Stimulated activated CD4-positive, alpha-beta T cell treated with anti-CD3 and anti-CD28 coated beads, Interleukin-4, amount 100 ng/mL, for 1 hour (primary cell): ENCODE measurements around the gene MS4A4E.
"Not testable (repeated sequence)": the region's sequence is repeated elsewhere in the genome, so short reads cannot be mapped to it uniquely, and the experiment has no call there.

Experiments
- DNase-seq: peaks from one replicate; pipeline ENCODE4 v3.0.0-alpha.2; 2020

Gene MS4A4E

GRCh38 chr11:60221181-60221580 is 21.8 kb downstream of the MS4A4E start:
- DNase-seq = no peak

DNA sequence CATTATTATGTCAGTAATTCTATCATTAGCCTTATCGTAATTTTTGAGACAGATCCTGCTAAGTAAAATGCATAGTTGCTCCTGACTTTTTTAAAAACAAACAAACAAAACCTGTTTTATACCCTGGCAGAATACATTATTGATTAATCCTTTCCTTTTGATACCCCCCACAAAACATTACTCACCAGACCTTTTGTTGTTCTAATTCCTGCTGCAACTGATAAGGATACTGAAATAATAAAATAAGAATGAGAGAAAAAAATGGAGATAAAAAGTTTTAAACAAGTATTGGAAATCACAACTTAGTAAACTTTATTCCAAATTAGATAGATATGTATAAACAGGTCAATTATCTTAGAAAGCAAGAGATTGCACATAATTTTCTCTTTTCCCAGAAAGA is 28.6 kb downstream of the MS4A4E start:
- DNase-seq = no peak

GRCh38 chr11:60211206-60211605 is 31.7 kb downstream of the MS4A4E start:
- no peak for DNase-seq

- DNase-seq = no peak
These were observed 33.0 kb downstream of the MS4A4E start for GRCh38 chr11:60209977-60210376.

DNA sequence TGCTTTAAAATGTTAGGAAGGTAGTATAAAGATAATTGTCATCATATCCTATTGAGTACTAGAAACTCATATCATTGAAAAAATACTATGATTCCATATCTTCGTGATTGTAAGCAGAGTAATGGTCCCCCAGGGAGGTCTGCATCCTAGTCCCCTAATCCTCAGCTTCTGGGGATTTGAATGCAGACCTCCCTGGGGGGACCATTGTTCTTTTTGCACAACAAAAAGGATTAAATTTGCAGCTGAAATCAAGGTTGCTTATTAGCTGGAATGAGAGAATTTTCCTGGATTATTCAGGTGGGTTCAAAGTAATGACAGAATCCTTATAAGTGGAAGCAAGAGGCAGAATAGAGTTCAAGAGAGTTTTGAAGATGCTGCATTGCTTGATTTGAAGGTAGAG is 34.0 kb downstream of the MS4A4E start:
- DNase-seq = no peak

DNA sequence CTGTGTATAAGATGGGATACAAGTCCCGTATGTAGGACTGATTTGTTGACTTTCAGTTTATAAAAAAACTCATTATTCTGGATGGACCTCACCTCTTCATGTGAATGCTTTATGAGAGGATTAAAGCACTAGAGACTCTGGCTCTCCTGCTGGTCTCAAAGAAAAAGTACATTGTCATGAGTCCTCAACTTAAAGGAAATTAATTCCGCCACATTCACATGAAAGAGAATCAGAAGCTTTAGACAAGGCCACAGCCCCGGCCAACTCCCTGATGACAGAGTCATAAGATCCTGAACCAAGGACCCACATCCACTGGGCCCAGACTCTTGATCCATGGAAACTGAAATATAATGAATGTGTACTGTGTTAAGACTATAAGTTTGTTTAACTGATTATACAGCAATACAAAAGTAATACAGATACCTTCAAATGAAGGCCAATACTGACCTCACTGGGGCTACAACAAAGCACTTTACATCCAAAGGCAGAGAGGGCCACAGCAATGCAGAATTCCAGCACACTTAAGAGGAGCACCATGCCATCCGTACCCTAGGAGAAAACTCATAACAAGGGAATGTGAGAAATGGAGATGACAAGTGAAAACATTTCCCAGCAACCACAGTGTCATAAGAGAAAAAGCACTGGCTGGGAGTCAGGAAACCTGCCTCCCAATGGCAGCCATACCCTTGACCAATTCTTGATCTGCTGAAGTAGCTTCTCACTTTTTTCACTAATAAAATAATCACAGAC is 34.6 kb downstream of the MS4A4E start:
- no peak for DNase-seq

GRCh38 chr11:60206616-60207015 is 36.3 kb downstream of the MS4A4E start:
- DNase-seq = no peak

GRCh38 chr11:60204922-60205321 is 38.0 kb downstream of the MS4A4E start:
- no peak for DNase-seq

- not testable (repeated sequence) for DNase-seq
These were observed 41.6 kb downstream of the MS4A4E start for GRCh38 chr11:60201334-60201733.

GRCh38 chr11:60197442-60197841 is 45.5 kb downstream of the MS4A4E start:
- no peak for DNase-seq

- DNase-seq = no peak
These were observed 47.0 kb downstream of the MS4A4E start for GRCh38 chr11:60195923-60196368.

DNA sequence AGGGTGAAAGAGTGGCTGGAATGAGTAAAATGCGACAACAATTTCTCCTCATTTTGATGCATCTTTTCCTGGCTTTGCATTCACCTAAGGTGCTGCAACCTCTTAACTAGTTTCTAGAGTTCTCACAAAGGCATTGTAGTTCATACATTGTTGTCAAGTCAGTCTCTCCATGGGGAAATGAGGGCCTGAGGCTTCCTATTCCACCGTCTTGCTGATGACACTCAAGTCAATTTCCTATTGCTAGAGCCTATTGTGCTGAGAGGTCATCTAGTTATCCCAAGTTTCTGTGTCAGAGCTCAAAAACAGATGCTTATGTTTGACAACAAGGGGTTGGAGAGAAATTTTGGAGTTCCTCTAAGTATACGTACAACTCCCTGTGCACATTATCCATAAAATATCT is 48.4 kb downstream of the MS4A4E start:
- DNase-seq = no peak

DNA sequence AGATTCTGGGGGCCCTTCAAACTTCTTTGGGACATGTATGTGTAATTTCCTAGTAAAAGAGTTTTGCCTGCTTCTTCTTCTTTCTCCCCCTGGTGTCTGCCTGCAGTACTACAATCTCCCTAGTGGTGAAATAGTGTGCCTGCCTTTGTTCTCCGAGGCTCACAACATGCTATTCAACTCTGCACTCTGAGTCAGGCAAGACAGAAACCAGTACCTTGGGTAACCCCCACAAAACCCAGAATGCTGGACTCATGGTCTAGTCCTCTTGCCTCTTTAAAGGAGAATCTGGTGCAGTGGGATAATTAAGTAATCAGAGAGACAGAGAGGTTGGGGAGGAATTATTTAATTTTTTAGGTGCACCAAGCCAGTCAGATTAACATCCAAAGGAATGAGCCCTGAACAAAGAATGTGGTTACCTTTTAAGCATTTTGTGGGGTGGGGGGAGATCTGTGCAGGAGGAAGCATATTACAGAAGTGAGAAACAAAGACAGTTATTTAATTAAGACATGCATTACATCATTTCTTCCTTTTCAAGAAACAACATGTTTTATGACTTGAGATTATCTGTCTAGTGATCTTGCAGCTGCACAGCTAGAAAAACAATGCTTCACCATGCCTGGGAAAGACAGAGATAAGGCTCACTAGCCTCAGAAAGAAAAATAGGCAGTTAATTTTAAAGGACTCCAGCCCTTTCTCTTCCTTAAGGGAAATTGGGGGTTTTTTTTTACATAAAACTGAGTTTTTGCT is 49.1 kb downstream of the MS4A4E start:
- peak; percentile 37 for DNase-seq

DNA sequence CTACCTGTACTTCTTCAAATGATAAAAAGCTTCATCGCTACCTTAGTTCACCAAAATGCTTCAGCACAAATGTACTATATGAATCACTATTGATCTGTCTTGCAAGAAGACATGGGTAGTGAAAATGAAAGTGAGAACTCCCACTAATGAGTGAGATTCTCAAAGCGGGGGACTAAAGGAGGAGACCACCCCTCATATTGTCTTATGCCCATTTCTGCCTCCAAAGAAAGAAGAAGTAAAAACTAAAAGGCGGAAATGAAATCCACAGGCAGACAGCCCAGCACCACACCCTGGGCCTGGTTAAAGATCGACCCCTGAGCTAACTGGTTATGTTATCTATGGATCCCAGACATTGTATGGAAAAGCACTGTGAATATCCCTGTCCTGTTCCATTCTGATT is 50.4 kb downstream of the MS4A4E start:
- DNase-seq = not testable (repeated sequence)

- DNase-seq = not testable (repeated sequence)
These were observed 54.5 kb downstream of the MS4A4E start for GRCh38 chr11:60188481-60188880.

DNA sequence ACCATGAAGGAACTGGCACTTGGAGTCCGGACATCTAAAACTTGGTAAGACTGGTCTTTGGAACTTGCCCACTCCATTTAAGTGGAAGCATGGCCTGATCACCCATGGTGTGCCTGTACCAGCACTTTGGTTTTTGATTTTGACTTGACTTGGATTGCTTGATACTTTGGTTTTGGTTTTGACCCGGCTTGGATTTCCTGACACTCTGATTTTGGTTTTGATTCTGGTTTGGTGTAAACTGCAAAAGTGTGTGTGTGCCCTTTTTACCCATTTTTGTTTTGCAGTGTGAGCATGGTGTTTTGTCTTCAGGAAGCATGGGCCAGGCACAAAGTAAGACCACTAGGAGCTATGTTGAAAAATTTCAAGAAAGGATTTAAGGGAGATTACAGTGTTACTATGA is 56.8 kb downstream of the MS4A4E start:
- DNase-seq = not testable (repeated sequence)

GRCh38 chr11:60185512-60185827 is 57.5 kb downstream of the MS4A4E start:
- DNase-seq = not testable (repeated sequence)

- no peak for DNase-seq
These were observed 58.0 kb downstream of the MS4A4E start for GRCh38 chr11:60184824-60185511.

GRCh38 chr11:60183591-60184205 is 59.2 kb downstream of the MS4A4E start:
- DNase-seq = no peak

DNA sequence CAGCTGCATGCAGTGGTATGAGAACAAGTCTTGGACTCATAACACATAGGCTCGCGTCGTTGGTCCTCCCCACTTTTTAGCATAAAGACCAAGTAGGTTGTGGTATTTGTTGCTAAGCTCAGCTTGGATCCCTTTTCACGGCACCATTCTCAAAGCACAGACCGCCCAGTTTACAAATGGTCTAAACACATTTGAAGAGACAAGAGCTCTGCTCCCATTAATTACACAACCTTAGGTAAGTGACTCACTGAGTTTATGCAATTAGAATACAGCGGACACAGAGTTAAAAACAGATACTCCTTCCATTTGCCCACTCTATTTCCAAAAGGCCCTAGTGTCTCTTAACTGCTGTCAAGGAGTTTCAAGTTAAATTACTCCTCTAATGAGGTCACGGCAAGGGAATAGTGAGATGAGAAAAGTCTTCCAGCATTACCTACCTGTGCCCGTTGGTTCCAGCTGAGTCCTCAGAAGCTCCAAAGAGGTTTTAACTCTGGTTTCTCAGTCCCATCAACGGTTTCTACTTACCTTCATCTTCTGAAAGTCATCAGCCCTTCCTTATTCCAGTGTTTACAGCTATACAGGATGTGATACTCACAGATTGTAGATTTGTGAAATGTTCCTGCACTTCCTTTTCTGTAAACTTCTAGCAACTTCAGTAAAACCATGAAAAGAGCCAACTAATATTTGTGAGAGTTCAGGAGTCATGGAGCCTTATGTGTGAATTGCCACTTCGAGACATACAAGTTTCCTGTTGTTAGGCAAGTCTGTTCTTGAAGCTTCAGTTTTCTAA is 60.2 kb downstream of the MS4A4E start, which contains the start of gene MS4A6A:
Gene MS4A6A (minus strand): TSS at position 543 of the 790 bp plus-strand sequence. CDS start 1,356 bp downstream, outside the sequence.
- no peak for DNase-seq

DNA sequence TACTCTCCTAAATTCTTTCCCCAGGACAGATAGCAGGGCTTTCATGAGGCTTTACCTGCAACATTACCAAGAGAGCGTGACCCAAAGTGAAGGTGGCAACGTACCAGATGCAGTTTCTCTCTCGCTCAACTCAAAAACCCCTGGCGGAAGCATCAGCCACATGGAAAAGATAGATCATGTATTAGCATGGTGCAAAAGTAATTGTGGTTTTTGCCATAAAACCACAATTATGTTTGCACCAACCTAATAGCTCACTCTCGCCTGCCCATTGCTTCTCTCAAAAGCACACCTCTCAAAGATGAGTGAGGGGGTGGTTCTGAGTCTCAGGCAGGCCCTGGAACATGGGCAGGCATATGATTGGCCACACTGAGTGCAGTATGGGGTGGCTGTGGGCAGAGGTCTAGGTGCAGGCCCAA is 67.1 kb downstream of the MS4A4E start:
- DNase-seq = no peak

- no peak for DNase-seq
These were observed 70.9 kb downstream of the MS4A4E start for GRCh38 chr11:60172011-60172410.
